NCI-H345 treated with DMSO at 0.1 percent for 48 hours (cell line): ENCODE results near the gene C20orf204.

Source experiments
- DNase-seq: peaks from one replicate; lab custom pipeline; 2025; ENCODE audit not compliant: unreplicated experiment; lab: John Stamatoyannopoulos, UW

Gene C20orf204

DNA sequence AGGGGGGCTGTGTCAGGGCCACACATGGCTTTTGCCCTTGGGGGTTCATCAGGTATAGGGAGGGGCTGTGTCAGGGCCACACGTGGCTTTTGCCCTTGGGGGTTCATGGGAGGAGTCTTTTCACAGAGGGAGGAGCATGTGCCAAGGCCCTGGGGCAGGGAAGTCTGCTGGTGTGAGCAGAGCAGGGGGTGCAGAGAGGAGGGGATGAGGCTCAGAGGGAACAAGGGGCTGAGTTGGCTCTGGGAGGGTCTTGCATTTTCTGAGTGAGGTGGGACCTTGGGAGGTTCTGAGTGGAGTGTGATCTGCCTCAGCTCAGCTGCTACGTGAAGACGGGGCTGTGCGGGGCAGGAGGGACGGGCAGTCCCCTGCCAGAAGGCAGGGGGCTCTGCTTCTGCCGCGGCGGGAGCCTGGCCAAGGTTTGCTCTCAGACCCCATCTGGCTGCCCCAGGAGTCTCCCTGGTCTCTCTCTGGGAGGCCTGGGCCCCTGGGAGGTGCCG lies 19.5 kb downstream of the C20orf204 start:
- DNase-seq: no peak

DNA sequence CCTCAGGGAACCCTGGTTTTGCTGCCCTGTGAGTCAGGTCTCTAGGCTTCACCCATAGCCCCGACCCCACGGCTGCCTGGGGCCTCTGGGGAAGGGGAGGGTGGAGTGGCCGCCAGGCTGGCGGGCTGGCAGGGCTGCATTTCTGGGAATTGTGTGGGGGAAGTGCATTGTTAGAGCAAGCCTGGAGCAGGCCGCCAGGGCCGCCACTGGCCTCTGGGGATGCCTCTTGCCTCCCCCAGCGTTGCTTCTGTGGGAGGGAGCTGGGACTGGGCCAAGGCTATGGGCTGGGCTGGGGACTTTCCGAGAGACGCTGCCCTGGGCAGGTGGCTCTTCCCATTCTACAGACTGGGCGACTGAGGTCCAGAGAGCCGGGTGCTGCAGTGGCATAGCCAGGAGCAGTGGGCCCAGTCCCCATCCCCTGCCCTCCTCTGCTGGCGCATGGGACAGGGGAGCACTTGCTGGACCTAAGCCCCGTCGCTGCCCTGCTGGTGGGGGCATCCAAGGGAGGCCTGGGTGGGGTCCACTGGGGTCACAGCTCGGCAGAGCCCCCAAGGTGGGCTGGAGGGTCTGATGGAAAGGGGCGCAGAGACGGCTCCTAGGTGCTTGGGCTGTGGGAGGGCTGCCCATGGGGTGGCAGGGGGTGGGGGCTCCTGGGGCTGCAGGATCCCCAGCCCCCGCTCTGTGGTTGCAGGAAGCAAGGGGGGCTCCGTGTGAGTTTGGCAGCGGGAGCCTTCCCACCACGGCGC lies 20.1 kb downstream of the C20orf204 start:
- no peak for DNase-seq

DNA sequence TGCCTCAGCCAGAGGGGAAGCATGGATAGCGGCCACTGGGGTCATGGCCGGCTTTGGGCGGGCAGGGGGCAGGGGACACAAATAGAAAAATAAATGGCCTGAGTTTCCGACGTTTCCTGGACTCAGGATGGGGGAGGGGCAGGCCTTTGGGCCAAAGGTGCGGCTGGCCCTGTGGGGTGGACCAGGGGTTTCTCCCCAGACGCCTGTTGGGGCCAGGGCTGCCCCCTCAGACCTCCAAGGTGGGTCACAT lies 20.6 kb downstream of the C20orf204 start:
- no peak for DNase-seq

DNA sequence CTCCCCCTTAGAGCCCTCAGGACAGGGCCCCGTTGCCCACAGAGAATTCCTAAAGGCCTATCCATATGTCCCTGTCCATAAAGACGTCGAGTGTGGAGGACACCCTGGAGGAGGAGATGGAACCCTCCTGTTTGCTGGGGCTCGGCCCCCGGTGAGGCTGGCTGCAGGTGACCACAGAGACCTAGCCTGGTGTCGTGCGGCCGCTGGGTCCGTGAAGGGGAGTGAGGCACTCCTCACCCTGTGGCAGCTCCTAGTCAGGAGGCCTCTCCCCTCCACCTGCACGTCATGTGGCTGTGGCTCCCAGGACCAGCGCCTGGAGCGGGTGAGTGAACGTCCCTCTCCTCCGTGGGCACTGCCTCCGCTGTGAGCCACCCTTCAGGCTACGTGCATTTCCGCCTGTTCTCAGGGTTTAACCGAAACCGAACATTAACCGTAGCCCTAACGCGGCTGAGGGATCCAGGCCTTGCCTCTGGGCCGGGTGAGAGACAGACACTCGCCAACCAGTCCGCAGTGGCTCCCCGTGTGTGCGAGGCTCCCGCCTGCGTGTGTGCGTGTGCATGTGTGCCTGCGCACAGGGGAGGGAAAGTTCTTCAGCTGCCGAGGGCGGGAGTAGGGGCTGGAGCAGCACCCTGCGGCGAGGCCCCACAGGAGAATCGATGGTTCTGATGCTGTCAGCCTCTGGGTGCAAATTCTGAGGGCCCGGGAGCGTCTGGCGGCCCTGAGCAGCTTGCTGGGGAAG lies 21.1 kb downstream of the C20orf204 start:
- no peak for DNase-seq

DNA sequence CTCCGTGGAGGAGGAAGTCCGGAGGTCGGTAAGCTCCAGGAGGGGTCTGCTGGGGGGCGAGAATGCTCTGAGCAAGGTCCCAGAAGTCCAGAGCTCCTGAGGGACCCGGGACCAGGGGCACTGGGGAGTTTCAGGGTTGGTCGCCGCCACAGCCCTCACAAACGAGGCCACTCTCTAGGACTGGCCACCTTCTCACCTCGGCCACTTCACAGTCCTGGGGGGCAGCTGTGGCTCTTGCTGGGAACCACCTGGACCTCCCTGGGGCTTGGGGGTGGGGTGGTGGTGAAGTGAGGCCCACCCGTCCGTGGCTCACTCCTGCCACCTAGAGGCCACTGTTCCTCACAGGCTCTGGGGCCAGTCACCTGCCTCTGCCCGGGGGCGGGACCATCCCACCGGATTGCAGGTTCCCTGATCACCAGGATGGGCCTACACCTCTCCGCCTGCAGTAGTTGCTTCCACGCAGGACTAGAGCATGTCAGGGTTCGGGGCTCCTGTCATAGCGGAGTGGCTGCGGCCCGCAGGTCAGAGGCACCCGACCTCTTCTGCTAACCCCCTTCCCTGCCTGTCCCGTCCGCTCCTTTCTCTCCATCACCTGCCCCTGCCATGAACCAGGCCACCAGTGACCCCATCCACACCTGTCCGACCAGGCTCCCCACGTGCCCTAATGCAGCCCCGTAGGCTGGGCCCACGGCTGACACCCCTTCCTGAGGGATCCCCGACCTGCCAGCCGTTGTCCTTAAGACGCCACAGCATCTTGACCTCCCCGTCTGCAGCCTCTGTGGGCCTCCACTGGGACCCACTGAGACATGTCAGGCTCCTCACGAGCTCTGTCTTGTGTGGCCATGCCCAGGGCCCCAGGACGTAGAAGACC lies 21.9 kb downstream of the C20orf204 start:
- peak; percentile 64 for DNase-seq

DNA sequence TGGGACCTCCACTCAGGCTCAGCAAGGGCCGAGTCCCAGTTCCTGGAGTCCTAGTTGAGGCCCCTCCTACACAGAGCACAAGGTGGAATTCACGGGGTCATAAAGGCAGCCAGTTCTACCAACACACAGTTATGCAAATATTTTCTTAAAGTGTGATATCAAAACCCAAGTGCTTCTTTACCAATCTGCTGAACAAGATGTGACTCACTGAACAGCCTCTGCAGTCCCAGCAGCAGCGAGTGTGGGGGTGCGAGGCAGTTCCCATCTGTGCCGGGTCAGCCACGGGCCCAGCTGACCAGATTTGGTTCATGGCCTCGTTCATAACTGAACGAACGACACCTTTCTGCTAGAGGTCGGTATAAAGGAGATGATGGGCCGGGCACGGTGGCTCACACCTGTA lies 22.6 kb downstream of the C20orf204 start:
- no peak for DNase-seq

DNA sequence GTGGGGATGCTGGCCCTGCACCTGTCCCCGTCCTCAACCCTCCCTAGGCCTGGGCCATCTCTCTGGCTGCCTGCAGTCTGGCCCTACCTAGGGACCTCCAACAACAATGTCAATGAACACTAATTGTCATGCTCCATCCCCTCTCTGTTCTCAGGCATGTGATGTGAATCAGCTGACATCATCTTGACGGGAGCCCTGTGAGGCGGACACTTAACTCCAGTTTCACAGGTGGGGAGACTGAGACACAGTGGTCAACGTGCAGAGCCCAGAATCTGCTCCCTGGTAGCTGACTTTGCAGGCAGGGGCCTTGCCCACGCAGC lies 26.3 kb downstream of the C20orf204 start:
- DNase-seq: no peak

DNA sequence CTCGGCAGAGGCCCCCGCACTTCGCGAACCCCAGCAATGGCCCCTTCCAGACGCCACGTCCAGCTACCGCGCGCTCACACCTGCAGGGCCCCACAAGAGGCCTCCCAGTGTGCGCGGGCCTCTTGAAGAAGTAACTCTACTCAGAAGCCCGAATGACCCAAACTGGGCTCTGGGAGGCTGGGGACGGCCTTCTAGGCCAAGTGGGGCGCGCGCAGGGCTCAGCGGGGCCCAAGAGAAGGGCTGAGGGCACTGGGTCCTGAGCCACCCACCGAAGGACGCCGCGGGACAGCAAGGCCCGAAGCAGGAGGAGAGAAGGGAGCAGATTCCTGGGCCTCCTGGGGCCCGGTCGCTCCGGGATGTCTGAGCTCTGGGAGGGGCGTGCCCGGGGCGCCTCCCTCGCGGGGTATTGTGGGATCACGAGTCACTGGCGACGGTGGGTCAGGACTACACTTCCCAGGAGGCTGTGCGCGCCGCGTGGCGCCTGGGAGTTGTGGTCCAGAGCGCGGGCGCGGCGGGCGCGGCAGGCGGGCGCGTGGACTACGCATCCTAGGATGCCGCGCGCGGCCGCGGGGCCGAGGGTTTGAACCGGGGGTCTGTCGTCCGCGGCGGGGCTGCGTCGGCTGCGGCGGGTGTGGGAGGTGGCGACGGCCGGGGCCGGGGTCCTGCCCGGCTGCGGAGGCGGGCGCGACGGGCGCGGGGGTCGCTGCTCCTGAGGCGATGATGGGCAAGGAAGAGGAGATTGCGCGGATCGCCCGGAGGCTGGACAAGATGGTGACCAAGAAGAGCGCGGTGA lies 26.8 kb downstream of the C20orf204 start, which contains the start of gene TCEA2:
Gene TCEA2, plus strand, starts transcription at position 603 of the 793 bp plus-strand sequence. Its CDS starts 115 bp downstream, at position 718.
- DNase-seq: peak; percentile 88

DNA sequence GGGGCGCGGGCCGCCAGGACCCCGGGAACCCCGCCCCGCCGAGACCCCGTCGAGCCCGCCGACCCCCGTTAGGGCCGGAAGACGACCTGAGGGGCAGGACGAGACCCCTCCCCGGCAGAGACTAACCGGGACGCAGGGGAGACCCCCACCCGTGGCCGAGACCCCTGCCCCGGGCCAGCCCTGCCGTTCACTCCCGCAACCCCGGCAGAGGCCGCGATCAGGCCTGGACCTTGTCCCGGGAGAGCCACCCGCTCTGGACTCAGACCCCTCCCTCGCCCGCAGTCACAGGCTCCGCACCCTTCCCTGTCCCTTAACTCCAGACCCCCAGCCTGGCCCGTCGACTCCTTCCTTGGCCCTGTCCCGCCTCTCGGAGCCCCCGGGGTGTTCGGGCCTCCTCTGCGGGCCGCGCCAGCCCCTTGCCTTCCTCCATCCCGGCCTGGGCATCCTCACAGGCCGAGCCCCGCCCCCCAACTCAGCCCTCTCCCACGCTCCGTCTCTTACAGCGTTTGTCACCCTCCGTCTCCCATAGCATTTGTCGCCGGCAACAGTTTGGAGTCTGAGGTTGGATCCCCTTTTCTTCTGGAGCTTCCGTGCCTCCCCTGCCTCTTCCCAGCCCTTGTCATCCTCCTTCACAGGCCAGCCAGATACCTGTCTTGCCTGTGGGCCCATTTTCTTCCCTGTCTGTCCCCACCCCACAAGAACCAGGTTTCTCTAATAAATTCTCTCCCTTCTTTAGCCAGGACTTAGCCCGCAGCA lies 27.6 kb downstream of the C20orf204 start:
- DNase-seq: no peak

DNA sequence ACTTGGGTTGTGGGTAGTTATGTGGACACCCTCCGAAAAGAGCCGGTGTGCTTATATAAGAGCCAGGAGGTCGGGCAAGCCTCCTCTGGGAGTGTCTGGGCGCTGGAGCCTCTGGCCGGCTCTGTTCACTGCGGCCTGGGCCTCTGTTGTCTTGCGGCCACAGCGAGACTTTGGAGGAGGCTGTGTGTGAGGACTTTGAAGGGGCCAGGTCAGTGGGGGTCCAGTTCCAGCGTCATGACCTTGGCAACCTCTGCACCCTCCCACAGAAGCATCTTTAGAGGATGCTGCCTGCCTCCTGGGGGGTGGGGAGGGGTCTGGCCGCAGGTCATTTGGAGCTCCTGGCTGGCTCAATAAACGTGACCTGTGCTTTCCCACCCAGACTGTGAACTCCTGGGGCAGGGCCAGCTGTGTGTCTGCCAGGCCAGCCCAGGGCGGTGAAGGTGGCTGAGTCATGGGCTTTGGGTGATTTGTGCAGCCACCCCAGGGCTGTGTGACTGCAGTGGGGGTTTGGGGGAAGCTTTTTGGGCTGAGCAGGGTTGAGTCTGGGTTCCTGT lies 28.2 kb downstream of the C20orf204 start:
- DNase-seq: no peak

DNA sequence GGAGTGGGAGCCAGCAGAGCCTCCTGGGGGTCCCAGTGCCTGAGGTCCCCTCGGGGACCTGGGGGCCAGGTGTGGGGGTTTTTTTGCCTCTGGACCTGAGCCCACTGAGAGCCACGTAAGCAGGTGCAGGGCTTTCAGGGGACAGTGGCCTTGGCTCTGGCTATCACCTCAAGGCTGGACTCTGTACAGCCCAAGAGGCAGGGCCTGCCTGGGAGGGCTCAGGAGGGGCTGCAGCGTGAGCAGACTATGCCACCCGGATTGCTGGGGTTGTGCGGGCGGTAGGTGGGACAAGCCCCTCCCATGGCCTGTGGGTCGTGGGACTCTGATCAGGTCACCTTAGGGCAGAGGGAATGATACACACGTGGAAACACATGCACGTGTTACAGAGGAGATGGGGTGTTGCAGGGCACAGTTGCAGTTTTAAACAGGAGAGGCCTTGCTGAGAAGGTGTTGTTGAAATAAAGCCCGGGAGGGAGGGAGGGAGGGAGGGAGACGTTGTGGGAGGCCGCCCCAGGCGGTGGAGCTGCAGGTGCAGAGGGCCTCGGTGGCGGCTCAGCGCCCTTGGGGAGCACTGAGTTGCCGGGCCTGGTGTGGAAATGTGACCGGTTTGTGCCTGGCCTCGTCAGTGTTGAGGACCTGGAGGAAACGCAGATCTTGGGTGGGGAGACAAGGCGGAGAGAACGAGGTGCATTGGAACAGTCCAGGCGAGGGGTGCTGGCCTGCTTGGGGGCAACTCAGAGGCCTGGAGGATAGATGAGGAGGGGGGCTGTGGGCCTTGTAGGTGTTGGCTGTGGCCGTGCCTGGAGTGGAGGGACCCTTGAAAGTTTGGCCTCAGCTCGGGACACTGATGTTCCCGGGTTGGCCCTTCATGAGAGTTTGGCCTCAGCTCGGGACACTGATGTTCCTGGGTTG lies 29.3 kb downstream of the C20orf204 start:
- DNase-seq: no peak

DNA sequence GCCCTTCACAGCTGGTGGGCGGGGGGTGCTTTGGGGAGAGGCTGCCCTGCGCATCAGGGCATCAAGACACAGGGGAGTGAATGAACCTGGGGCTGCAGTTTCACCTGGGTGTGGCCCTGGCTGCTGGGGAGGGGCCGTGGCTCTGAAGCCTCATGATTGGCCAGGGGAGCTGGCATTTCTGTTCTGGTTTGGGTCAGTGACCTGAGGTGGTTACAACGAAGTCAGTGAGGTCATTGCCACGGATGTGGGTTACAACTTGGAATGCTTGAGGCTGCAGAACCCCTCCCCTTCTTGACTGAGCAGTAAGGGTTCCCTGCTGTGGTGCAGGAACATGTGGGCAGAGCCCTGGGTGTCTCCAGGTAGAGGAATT lies 30.0 kb downstream of the C20orf204 start:
- DNase-seq: no peak

DNA sequence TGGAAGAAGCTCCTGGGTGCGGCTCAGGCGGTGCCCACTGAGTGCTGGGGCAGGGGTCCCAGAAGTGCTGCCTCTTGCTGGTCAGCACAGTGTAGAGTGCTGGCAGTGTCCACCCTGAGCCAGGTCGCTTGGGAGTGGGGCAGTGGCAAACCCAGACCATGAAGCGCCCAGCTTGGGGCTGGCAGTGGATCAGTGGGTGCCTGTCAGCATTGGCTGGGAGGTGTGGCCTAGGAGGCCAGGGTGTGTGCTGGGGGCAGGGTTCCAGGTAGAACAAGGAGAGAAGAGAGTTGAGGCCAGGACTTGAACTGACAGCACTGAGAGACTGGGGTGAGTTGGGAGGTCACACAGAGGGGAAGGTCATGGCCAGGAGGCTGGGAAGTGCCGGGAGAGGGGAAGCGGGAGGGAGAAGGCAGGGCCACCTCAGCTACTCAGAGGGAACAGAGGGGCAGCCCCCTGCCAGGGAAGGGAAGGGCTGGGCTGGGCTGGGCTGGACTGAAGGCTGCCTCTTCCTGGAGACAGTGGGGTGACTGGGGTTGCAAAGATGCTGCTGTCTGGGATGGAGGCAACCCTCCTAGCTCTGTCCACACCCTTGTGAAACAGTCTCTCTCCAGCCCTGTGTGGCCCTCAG lies 31.1 kb downstream of the C20orf204 start:
- DNase-seq: no peak

DNA sequence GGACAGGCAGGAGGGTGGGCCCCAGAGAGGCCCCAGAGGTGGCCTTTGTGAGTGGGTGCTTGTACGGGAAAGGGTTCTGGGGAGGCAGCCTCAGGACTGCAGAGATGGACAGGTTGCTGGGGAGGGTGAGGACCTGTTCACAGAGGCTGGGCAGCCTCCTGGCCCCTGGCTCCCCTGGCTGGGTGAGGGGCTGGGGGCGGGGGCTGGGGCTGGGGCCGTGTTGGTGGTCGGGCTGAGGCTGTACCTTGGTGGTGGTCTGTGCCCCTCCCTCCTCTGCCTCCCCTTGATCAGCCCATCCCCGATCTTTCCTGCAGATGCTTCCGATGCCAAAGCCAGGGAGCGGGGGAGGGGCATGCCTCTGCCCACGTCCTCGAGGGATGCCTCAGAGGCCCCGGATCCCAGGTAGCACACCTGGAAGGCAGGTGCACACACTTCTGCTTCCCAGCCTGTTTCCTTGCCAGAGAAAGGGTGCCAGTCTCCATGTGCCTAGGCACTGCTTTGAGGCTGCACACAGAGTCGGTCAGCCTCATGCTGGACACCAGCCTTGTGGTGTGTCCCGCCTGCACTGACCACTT lies 31.8 kb downstream of the C20orf204 start:
- no peak for DNase-seq

DNA sequence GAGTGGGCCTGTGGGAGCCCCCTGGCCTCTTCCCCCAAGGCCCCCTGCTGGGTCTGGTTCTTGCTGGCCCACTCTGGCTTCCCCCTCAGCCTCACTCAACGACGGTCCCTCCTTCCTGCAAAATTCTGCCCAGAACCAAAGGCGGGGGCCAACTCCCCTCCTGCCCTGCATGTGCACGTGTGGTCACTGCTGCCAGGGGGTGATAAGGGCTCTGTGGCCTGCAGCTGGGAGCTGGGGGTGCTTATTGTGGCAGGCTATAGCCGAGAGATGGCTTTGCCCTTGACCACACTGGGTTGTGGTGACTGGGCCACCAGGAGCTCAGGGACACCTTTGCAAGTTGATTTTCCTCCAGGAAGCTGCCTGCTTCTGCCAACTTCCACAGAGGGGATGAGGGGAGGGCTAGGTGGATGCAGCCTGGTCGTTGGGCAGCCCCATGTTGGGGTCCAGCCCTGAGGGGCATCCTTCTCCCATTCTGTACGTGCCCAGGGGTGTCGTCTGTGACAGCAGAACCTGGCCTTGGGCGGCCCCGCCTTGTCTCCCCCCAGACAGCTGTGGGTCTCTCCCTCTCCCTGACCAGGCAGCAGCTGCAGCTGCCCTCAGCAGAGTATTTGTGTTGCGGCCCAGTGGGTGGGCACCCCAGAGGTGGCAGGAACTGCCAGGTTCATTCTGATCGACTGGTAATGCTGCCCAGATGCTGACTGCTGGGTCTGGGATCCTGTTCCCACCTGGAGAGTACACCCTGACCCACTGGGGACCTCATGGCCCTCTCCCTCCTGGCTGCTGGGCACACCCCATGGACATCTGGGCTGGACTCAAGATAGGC lies 32.6 kb downstream of the C20orf204 start:
- DNase-seq: no peak

DNA sequence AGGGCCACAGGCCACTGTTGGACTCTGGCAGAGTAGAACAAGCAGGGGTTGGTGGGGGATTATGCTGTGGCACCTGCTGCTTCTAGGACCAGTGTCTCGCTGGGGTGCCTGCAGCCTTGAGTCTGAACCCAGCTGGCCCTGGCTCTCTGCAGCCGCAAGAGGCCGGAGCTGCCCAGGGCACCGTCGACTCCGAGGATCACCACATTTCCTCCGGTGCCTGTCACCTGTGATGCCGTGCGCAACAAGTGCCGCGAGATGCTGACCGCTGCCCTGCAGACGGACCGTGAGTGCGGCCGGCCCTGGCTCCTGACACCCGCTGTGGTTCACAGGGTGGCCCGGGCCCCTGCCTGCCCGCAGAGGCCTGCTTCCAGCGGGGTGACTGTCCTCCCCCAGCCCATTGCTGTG lies 33.2 kb downstream of the C20orf204 start:
- DNase-seq: no peak

DNA sequence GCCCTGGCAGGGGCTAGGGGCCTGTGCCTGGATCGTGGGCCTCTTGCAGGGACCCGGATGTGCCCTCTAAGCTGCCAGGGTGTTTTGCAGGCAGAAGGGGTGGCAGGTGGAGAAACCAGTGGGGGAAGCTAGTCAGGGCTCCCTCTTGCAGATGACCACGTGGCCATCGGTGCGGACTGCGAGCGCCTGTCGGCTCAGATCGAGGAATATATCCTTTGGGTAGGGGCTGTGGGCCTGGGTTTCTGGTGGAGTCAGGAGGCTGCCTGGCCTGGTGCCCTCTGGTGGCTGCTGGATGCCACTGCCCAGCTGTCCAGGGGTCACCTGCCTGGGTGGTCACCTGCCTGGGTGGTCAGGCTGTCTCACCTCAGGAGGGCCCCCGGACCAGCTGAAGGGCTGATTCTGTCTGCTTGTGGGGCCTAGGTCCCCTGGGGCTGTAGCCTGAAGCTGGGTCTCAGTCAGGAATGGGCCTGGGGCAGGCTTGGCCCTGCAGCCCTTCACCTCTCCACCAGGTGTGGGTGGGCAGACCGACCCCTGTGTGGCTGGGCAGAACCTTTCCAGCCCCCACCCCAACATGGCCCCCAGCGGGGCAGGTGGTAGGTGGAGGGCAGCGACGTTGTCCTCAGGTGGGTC lies 33.7 kb downstream of the C20orf204 start:
- DNase-seq: no peak
